Neural cell (in vitro differentiated cells): ENCODE results near the gene RNF25.

ENCODE experiments used
- EZH2 ChIP-seq: fragments of 200-600, 300-800 bp; shearing (Covaris generic), sonication (generic); IDR thresholded peaks from 2 replicates; pipeline ENCODE4 v1.6.1; 2014; ENCODE audit warnings: antibody characterized with exemption, low read length, borderline replicate concordance, mild to moderate bottlenecking; ENCODE audit not compliant: insufficient read depth, poor library complexity, severe bottlenecking
- TF ChIP-seq, protein P1 (sequence below): fragments of 450-650 bp; IDR thresholded peaks from 2 replicates; pipeline ENCODE4 v1.5.1; 2014; ENCODE audit warnings: antibody characterized with exemption, mild to moderate bottlenecking, moderate library complexity; ENCODE audit not compliant: poor library complexity, severe bottlenecking

DNA sequence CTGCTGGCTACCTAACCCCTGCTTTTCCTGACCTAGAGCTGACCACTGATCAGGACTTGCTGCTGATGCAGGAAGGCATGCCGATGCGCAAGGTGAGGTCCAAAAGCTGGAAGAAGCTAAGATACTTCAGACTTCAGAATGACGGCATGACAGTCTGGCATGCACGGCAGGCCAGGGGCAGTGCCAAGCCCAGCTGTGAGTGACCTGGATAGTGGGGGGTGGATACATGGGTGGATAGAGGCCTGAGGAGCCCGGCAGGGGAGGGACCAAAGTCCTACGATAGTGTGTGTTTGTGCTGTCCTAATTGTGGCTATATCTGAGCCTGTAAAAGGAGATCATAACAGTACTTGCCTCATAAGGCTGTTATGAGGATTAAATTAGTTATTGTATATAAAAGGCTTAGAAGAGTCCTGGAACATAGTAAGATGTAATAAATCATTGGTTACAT, 55.9 kb downstream of the RNF25 start:
- TF ChIP-seq, protein P1, sequence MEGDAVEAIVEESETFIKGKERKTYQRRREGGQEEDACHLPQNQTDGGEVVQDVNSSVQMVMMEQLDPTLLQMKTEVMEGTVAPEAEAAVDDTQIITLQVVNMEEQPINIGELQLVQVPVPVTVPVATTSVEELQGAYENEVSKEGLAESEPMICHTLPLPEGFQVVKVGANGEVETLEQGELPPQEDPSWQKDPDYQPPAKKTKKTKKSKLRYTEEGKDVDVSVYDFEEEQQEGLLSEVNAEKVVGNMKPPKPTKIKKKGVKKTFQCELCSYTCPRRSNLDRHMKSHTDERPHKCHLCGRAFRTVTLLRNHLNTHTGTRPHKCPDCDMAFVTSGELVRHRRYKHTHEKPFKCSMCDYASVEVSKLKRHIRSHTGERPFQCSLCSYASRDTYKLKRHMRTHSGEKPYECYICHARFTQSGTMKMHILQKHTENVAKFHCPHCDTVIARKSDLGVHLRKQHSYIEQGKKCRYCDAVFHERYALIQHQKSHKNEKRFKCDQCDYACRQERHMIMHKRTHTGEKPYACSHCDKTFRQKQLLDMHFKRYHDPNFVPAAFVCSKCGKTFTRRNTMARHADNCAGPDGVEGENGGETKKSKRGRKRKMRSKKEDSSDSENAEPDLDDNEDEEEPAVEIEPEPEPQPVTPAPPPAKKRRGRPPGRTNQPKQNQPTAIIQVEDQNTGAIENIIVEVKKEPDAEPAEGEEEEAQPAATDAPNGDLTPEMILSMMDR, result no peak
- no peak for TF ChIP-seq EZH2
